ENCODE data around the gene MYO1G. TPM values are rescaled to one million over a fixed set of nuclear protein-coding genes. Genes with fewer than 3 reads are reported as not detected.

Gene MYO1G
- total RNA-seq, 1 experiment from 2014 or later = 0.36 TPM

DNA sequence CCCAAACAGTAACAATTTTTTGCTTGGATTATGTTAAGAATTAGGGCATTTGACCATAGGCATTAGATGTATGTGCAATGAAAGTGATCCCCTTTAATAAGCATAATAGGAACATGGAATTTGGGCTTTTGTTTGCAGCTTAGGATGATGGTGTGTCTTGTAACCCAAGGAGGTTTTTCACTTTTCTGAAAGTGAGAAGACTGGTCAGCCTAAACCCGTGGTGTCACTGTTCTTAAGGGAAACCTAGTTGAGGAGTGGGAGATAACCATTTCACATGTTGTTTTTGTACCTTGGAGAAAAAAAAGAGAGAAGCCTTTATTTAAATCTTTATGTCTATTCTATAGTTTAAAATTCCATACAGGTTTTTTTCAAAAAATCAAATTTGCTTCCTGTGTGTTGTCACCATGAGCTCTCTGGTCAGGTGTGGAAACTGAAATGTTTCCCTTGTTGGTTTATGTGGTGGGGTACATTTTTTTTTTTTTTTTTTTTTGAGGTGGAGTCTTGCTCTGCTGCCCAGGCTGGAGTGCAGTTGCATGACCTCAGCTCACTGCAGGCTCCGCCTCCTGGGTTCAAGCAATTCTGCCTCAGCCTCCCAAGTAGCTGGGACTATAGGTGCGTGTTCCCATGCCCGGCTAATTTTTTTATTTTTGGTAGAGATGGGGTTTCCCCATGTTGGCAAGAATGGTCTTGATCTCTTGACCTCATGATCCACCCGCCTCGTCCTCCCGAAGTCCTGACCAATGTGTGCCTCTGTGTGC, 28.9 kb upstream of the MYO1G start:
- DNase-seq = no peak
- peaks cover 23% of the 10 kb centered on the region for H3K36me3 Mint-ChIP-seq (ENCODE audit: insufficient read depth, unreplicated experiment)
- H3K27ac Mint-ChIP-seq (ENCODE audit: unreplicated experiment) = no peak overlapping the region
- H3K9me3 Mint-ChIP-seq (ENCODE audit: unreplicated experiment) = no peaks in the 10 kb centered on the region
- Histone ChIP-seq H3K4me1 (no peaks in the 10 kb centered on the region), H3K4me3 (ENCODE audit: low read depth, low read length) (no peak overlapping the region), H3K36me3 (ENCODE audit: control insufficient read depth, insufficient read depth, low read length) (no peaks in the 10 kb centered on the region), H3K9me3 (no peaks in the 10 kb centered on the region), H3K27me3 (replicated peaks; ENCODE audit: control insufficient read depth, insufficient read depth, low read length) (no peaks in the 10 kb centered on the region)
- ChIA-PET CTCF (no interaction called here), POLR2A (no interaction called here)
- no peaks in the 10 kb centered on the region for H3K4me1 Mint-ChIP-seq (ENCODE audit: low read depth, unreplicated experiment)
- intact Hi-C loops (cut with micrococcal nuclease; ENCODE audit: unreplicated experiment) = no loop called here
- H3K27me3 Mint-ChIP-seq (ENCODE audit: insufficient read depth, unreplicated experiment) = no peaks in the 10 kb centered on the region
- H3K4me3 Mint-ChIP-seq (ENCODE audit: unreplicated experiment) = no peak overlapping the region
- TF ChIP-seq, protein P1, sequence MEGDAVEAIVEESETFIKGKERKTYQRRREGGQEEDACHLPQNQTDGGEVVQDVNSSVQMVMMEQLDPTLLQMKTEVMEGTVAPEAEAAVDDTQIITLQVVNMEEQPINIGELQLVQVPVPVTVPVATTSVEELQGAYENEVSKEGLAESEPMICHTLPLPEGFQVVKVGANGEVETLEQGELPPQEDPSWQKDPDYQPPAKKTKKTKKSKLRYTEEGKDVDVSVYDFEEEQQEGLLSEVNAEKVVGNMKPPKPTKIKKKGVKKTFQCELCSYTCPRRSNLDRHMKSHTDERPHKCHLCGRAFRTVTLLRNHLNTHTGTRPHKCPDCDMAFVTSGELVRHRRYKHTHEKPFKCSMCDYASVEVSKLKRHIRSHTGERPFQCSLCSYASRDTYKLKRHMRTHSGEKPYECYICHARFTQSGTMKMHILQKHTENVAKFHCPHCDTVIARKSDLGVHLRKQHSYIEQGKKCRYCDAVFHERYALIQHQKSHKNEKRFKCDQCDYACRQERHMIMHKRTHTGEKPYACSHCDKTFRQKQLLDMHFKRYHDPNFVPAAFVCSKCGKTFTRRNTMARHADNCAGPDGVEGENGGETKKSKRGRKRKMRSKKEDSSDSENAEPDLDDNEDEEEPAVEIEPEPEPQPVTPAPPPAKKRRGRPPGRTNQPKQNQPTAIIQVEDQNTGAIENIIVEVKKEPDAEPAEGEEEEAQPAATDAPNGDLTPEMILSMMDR (IDR thresholded peaks at IDR 0.05; ENCODE audit: insufficient read depth in 1 of 2, low read depth in 1 of 2, low read length in 1 of 2, severe bottlenecking in 1 of 2, unreplicated experiment in 1 of 2) = no peak
- BruUV-seq (replicated peaks) = no TSS peak

GRCh38 chr7:45007106-45007505, 28.3 kb upstream of the MYO1G start:
- ChIA-PET POLR2A (no interaction called here), CTCF (no interaction called here)

DNA sequence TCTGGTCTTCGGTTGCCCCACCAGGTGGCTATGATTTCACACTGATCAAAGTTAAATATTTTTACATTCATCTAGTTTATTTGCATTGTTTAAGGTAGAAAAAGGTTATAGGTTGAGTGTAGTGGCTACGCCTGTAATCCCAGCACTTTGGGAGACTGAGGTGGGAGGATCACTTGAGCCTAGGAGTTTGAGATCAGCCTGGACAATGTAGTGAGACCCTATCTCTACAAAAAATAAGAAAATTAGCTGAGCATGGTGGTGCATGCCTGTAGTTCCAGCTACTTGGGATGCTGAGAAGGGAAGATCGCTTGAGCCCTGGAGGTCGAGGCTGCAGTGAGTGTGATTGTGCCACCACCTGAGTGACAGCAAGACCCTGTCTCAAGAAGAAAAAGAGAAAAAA, 25.0 kb upstream of the MYO1G start:
- H3K4me1 Mint-ChIP-seq (ENCODE audit: low read depth, unreplicated experiment) = peaks cover 10% of the 10 kb centered on the region

More at GRCh38 chr7:45007106-45007505, 28.3 kb upstream of the MYO1G start:
- 0 out of 2 replicates have a peak, but pooled peaks cover under 1% of the 10 kb centered on the region for H3K4me1 ChIP-seq
- DNase-seq = no peak
- intact Hi-C loops (cut with micrococcal nuclease; ENCODE audit: unreplicated experiment) = no loop called here
- Mint-ChIP-seq H3K27ac (ENCODE audit: unreplicated experiment) (no peak overlapping the region), H3K9me3 (ENCODE audit: unreplicated experiment) (no peaks in the 10 kb centered on the region), H3K36me3 (ENCODE audit: insufficient read depth, unreplicated experiment) (peaks cover 23% of the 10 kb centered on the region), H3K27me3 (ENCODE audit: insufficient read depth, unreplicated experiment) (no peaks in the 10 kb centered on the region), H3K4me3 (ENCODE audit: unreplicated experiment) (no peak overlapping the region), H3K4me1 (ENCODE audit: low read depth, unreplicated experiment) (no peaks in the 10 kb centered on the region)
- no peaks in the 10 kb centered on the region for H3K27me3 ChIP-seq (replicated peaks; ENCODE audit: control insufficient read depth, insufficient read depth, low read length)
- BruUV-seq (replicated peaks) = no TSS peak
- TF ChIP-seq, protein P1 (IDR thresholded peaks at IDR 0.05; ENCODE audit: insufficient read depth in 1 of 2, low read depth in 1 of 2, low read length in 1 of 2, severe bottlenecking in 1 of 2, unreplicated experiment in 1 of 2) = no peak
- no peaks in the 10 kb centered on the region for H3K36me3 ChIP-seq (ENCODE audit: control insufficient read depth, insufficient read depth, low read length)
- H3K9me3 ChIP-seq = no peaks in the 10 kb centered on the region
- no peak overlapping the region for H3K4me3 ChIP-seq (ENCODE audit: low read depth, low read length)

More for the DNA sequence above, 25.0 kb upstream of the MYO1G start:
- no TSS peak for BruUV-seq (replicated peaks)
- DNase-seq = no peak
- Mint-ChIP-seq H3K36me3 (ENCODE audit: insufficient read depth, unreplicated experiment) (peaks cover 16% of the 10 kb centered on the region), H3K4me3 (ENCODE audit: unreplicated experiment) (no peak overlapping the region), H3K27me3 (ENCODE audit: insufficient read depth, unreplicated experiment) (no peaks in the 10 kb centered on the region), H3K9me3 (ENCODE audit: unreplicated experiment) (no peaks in the 10 kb centered on the region), H3K27ac (ENCODE audit: unreplicated experiment) (no peak overlapping the region)
- Histone ChIP-seq H3K4me3 (ENCODE audit: low read depth, low read length) (no peak overlapping the region), H3K4me1 (peaks cover 11% of the 10 kb centered on the region), H3K36me3 (ENCODE audit: control insufficient read depth, insufficient read depth, low read length) (no peaks in the 10 kb centered on the region), H3K9me3 (no peaks in the 10 kb centered on the region), H3K27me3 (replicated peaks; ENCODE audit: control insufficient read depth, insufficient read depth, low read length) (no peaks in the 10 kb centered on the region)
- TF ChIP-seq, protein P1 (IDR thresholded peaks at IDR 0.05; ENCODE audit: insufficient read depth in 1 of 2, low read depth in 1 of 2, low read length in 1 of 2, severe bottlenecking in 1 of 2, unreplicated experiment in 1 of 2) = no peak
- intact Hi-C loops (cut with micrococcal nuclease; ENCODE audit: unreplicated experiment) = no loop called here
- ChIA-PET POLR2A (no interaction called here), CTCF (no interaction called here)

Measured in Caco-2 (cell line).